AML-193 (cell line): ENCODE results near the gene TMEM150A.
"Not testable (repeated sequence)": the region's sequence is repeated elsewhere in the genome, so short reads cannot be mapped to it uniquely, and the experiment has no call there.

Source experiments
- DNase-seq, 2 experiments: peaks; one replicate each; lab custom pipeline; 2025; lab: John Stamatoyannopoulos, UW

The TMEM150A gene

DNA sequence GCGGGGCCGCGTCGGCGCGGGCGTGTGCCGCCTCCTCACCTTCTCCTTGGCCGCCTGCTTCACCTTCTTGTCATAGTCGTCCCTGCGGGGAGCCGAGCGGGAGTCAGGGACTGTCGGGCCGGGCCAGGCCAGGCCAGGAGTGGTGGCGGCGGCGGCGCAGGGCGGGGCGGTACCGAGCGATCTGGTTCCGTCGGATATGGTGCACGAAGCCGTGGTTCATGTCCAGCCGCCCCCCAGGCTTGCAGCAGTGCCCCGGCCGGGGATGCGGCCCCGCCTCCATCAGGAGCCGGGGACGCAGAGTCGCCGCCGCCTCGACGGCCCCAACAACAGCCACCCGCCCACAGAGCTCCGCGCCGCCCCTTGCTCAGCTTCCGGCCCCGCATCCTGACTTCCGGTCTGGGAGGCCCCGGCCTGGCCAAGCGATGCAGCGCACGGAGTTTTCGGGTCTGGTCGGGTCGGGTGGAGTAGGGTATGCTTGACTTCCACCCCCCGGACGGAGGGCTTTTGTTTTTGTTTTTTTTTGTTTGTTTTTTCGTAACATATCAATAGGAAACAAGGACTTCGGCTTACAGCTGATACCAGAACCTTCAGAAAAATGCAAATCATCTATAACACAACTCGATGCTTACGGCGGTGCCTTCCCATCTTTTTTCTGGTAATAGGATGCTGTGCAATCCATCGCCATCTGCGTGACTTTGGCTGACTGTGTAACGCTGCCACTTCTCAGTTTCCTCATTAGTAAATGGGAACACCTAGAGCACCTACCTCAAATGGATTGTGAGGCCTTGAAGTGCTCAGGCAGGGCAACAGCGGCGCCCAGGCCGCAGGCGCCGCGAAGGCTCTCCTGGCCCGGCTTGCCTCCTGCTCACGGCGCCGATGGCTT lies 9.4 kb upstream of the TMEM150A start, which contains the start of gene C2orf68:
Gene C2orf68 (minus strand): TSS at position 362 of the 883 bp plus-strand sequence. CDS start 82 bp downstream, at position 280.
- peak; percentile 77 to 78 for DNase-seq

DNA sequence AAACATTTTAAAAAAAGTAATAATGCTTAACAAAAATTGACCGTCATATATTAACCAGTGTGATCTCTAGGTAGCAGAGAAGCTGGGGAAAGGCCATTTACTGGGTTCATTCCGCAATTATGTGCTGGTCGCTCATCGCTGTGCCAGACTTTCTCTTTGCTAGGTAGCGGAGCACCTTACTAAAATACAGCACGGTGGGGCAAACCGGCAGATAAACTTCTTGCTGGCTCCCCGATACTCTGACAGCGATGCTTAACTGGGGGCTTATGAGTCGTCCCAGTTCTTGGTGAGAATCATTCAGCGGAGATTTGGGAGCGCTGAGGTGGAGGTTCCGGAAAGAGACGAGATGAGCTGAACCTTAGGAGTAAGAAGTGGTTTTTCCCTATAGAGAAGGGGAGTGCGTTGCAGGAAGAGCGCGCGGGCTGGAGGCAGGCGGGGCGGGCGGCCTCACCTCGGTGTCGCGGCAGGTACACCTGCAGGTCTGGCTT lies 8.8 kb upstream of the TMEM150A start:
- DNase-seq, result no peak

DNA sequence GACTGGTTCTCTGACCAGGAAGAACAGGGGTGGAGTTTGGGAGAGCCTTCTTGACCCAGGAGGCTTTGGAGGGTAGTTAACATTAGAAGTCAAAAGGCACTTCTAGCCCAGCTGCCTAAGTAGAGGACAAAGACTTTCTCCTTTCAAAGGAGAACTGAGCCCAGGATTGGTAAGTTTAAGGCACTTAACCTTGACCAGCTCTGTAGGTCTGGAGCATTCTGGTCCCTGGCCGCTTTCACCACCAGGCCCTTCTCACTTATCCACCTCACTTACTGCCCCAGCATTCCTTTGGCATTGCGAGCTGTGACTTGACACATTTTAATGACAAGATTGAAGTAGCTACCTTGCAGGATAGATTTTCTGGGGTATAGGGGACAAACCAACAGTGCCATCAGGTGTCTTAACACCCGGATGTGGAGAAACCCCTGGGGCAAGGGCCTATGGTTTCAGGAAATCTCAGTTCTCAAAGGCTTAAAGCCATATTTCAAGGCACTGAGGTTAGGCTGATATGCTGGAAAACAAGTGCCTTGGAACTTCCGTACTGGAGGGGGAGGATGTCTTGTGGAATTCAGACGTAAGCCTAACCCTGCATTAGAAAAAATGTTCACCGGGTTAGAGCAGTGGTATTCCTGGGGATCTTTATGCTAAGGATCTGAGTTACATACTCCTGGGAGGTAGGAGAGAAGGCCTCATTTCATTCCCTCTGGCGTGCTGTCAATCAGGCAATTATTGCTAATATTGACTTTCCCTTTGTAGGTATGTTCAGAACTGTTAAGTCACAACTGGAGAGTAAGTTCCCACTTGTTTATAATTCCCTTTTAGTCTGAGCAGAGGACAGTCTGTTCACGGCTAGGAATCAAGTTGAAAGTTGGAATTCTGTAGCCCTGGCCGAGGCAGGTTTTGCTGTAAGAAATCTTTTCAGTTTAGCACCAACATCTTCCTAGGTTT lies 5.0 kb upstream of the TMEM150A start:
- DNase-seq, result no peak

DNA sequence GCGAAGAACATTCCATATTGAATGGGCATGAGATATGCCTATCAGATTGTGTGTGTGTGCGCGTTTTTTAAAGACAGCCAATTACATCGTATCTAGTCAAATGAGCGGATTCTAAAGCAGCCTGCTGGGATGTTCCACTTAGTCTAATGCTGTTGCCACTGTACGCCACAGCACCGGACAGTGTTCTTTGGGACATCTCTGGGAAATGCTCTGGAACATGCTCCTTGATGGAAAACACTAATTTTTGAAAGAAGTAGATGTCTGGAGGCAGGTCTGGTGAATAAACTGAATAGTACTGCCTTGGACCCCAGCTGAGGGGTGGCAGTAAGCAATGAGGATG lies 3.6 kb upstream of the TMEM150A start:
- DNase-seq, result no peak

DNA sequence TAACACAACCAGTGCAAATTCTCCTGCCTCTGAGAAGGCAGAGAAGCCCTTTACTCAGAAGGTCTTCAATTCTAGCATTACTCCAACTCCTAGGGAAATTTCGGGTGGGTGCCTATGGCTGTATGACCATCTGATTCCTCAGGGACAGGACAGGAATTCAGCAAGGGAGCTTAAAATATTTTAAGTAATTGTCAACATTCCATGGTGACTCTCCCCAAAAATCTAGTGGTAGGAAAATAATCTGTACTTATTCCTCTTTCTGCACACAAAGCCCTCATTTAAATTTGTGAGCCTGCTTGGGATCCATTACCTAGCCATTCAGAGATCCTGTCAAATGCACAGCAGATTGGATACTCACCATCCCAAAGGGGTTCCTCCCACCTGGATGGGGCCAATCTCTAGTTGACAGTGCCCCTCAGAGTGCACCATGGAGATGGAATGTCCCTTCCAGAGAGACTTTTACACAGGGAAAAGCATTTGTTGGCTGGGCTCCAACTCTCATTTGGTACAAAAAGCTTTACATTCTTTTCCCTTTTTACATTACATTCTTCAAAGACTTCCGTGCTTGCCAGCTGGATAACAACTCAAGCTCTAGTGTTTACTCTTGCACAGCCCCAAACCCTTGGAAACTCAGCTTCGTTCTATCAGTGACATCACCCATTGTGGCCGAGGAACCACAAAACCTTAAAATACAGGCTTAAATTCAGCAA lies 3.1 kb upstream of the TMEM150A start:
- no peak for DNase-seq

- no peak for DNase-seq
These were observed 2.3 kb upstream of the TMEM150A start for GRCh38 chr2:85604568-85605339.

- DNase-seq, result not testable (repeated sequence)
These were observed 1.6 kb upstream of the TMEM150A start for GRCh38 chr2:85604133-85604444.

DNA sequence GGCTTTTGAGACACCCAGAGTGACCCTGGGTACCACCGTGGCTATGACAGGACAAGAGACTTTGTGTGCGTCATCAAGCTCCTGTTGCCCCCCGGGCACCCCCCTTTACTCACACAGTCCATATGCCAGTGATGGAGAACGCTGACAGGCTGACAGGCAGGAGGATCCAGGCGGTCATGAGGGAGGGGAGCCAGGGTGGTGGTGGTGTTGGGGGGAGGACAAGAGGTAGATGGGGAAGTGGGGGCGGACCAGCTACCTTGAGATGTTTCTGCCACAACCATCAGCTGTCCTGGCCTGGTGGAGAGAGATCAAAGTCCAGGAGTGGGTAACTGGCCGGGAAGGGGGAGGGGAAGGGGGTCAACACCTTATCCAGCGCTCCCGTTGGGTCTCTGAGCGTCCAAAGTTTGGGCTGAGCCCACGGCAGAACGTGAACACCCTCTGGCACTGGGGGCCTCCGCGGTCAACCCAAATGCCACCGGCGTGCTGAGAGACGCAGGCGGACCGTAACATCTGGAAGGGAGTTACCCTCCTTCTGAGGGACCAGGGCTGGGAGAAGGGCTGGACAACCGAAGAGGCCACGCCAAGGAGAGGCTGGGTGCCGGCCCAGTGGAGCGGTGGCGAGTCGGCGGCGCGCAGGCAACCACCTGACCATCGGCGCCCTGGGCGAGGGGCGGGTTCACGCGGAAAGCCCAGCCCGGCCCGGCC lies 575 bp downstream of the TMEM150A start:
- DNase-seq, result no peak

- DNase-seq, result no peak
These were observed 1.3 kb downstream of the TMEM150A start for GRCh38 chr2:85600951-85601770.

GRCh38 chr2:85600235-85600575 lies 2.3 kb downstream of the TMEM150A start:
- no peak for DNase-seq

DNA sequence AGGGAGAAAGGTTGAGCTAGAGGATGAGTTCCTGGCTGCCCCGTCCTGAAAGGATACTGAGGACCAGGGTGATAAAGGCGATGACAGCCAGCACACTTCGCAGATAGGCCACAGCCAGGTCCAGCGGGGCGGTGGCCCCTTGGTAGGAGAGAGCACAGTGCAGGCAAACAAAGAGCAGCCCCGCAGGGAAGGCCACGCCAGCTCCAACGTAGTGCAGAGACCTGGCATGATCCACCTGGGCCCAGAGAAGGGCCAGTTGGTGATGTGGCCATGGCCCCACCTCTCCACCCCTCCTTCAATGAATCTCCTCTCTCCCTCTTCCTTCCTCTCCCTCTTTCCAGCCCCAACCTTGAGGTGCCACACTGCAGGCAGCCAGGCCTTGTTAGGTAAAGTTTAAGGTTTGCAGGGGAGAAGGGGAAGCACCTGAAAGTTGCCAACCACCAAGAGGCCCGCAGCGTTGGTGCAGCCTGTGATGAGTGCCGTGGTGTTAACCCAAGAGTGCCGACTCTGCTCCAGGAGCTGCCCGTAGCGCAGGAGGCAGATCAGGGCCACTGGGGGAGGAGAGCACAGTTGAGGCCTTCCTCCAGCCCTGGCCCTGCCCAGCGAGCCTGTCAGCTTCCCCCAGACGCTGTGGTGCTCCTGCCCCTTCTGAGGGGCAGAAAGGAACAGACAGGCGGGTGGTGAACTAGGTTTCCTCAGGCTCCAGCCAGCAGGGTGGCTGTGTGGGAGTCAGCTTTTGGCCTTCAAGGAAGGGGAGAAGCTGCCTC lies 2.8 kb downstream of the TMEM150A start:
- DNase-seq, result no peak

DNA sequence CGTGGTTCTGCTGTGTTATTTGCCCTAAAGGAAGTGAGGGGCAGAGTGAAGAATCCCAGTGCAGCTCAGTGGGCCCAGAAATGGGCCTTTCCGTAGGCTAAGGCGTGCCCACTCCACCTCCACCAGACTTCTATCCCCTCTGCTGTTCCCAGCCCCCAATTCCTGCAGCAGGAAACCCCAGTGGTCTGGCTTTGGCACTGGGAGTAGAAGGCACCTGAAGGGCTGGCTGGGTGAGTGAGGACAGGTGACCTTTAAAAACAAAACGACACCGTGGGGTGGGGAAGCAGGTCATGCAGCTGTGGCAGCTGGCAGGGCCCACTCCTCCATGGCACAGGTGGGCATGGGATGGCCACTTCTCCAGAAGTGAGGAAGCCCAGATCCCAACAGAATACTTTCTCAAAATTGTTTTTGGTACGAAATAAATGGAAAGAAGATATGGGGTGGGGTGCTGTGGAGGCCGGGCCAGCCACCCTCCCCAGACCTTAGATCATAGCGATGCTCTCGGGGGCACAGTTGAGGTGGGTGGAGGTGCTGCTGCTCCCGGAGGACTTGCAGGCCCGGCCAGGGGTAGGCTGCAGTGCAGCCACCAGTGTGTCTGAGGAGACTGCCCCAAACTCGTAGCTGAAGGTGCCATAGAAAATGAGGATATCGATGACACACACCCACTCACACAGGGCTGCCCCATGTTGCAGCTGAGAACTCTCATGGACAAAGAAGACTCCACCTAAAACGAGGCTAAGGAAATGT lies 3.7 kb downstream of the TMEM150A start:
- DNase-seq, result no peak

- DNase-seq, result no peak
These were observed 5.3 kb downstream of the TMEM150A start for GRCh38 chr2:85597241-85597640.

DNA sequence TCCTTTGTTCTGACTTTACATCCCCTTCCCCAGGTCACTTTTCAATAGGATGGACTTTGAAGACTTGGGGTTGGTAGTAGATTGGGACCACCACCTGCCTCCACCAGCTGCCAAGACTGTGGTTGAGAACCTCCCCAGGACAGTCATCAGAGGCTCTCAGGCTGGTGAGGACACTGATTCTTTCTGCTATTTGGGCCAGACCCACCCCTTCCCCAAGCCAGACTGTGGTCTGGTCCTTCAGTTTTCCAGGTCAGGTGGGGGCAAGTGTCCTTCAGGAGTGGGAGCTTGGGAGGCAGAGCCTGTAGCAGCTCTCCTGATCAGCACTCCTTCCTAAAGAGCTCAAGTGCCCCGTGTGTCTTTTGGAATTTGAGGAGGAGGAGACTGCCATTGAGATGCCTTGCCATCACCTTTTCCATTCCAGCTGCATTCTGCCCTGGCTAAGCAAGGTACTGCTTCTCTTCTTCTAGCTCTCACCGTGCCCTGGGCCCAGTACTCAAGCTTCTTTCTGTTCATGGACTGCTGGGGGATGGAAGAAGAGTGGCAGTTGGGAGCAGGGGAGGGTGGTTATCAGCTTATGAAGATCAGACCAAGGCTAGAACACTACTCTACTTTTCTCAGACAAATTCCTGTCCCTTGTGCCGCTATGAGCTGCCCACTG lies 5.9 kb downstream of the TMEM150A start:
- DNase-seq, result no peak

GRCh38 chr2:85596026-85596333 lies 6.5 kb downstream of the TMEM150A start:
- no peak for DNase-seq

DNA sequence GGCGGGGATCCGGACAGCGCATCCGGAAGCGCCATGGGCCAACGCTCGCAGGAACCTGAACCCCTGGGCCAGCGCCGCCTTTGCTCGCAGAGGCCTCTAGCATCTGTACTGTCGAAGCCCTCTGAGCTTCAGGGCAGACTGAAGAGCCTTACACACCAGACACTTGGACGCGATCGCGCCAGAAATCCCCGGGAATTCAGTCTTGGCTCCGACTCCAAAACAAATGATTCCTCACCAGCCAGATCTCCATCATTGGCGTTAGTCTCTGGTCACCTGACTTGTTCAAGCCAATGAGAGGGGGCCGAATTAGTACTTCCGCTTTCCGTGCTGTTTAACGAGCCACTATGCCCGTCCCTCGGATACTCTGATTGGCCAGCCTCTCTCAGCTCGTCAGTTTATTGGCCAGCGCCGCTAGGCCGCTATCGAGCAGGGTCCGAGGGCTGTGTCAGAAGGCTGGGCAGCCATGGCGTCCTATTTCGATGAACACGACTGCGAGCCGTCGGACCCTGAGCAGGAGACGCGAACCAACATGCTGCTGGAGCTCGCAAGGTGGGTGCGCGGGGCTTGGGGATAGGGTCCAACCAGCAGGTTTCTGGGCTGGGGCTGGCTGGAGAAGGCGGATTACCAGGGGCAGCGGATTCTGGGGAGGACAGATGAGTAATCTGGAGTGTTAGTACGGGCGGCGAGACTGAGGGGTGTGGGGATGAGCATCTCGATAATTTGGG lies 7.0 kb downstream of the TMEM150A start, which contains the start of gene RNF181:
Gene RNF181 (plus strand): TSS at position 445 of the 725 bp plus-strand sequence. CDS start 19 bp downstream, at position 464.
- peak; percentile 97 to 98 for DNase-seq

DNA sequence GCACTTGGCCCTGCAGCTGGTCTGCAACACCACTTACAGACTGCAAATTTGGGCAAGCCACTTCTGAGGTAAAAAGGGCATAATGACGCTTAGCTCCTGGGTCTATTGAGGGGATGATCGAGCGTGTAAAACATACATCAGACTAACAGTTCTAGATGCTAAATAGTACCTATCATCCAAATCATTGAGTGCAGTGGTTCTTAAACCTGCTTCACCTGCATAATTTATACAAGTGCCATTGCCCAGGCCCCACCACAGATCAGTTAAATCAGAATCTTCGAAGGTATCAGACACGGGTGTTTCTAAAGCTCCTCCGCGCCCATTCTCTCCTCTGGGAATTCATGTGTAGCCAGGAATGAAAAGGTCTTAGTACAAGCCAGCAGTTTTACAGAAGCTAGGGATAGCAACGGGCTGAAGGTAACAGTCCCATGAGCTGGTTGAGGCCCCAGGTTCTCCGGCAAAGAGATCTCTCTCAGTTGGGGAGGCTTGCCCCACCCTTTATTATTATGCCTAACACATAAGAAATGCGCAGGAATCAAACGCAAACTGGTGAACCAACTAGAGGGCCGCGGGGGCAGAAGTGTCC lies 7.7 kb downstream of the TMEM150A start:
- no peak for DNase-seq
